B cell (primary cell): ENCODE data around the gene TAL1. TPM values are rescaled to one million over a fixed set of nuclear protein-coding genes. Genes with fewer than 3 reads are reported as not detected.

ENCODE experiments used
- ATAC-seq: fragments of 200-7000 bp; cut with Tn5 transposase; one replicate; pipeline ENCODE4 v1.10.0; 2021; ENCODE audit warnings: low read depth, mild to moderate bottlenecking, moderate number of reproducible peaks, moderate library complexity
- CTCF ChIA-PET: fragments of 350-600 bp; sonication (Branson Sonifier 250); formaldehyde crosslinking; loops from one replicate; lab custom pipeline; 2021; ENCODE audit warnings: antibody characterized with exemption, inconsistent platforms; lab: Charles Lee
- POLR2A ChIA-PET: fragments of 350-600 bp; sonication (Branson Sonifier 250); formaldehyde crosslinking; loops from one replicate; lab custom pipeline; 2021; ENCODE audit warnings: antibody characterized with exemption; lab: Charles Lee
- DNase-seq: peaks from one replicate; pipeline ENCODE4 v3.0.0; 2013
- H2AFZ ChIP-seq: 2 replicates; pipeline ENCODE4 v1.6.1; 2012; ENCODE audit warnings: mild to moderate bottlenecking, low read depth, low read length; ENCODE audit not compliant: insufficient read depth, poor library complexity, severe bottlenecking
- H3K27ac ChIP-seq, 2 donors: 1 replicate in 1 of 2; 2 replicates in 1 of 2; pipeline ENCODE4 v1.5.1; 2012 to 2013; ENCODE audit warnings: low read length in 2 of 2, mild to moderate bottlenecking in 2 of 2, moderate library complexity in 1 of 2
- H3K27me3 ChIP-seq, 4 experiments: fragments of 200-600 bp in 1 of 4; sonication (generic) in 1 of 4; replicated peaks in 1 of 4; 1 replicate in 2 of 4; 2 replicates in 2 of 4; pipeline versions ENCODE4 v1.6.1 to v1.7.0; 2013 to 2016; ENCODE audit warnings: low read length in 3 of 4, mild to moderate bottlenecking in 2 of 4, mixed read lengths in 1 of 4, moderate library complexity in 1 of 4; ENCODE audit not compliant: insufficient read depth in 4 of 4, control insufficient read depth in 3 of 4; ENCODE audit errors: control extremely low read depth in 1 of 4
- H3K36me3 ChIP-seq, 2 experiments: replicated peaks in 1 of 2; 1 replicate in 1 of 2; 2 replicates in 1 of 2; pipeline versions ENCODE4 v1.6.1 to v1.7.1; 2013; ENCODE audit warnings: low read length in 1 of 2; ENCODE audit not compliant: insufficient read depth in 2 of 2, control insufficient read depth in 1 of 2; ENCODE audit errors: control extremely low read depth in 1 of 2, extremely low read depth in 1 of 2
- H3K4me1 ChIP-seq, 2 donors: fragments of 200-600 bp in 1 of 2; sonication (generic) in 1 of 2; 1 replicate in 1 of 2; 2 replicates in 1 of 2; pipeline versions ENCODE4 v1.5.1 to v1.6.1; 2013 to 2017; ENCODE audit warnings: low read length in 2 of 2; ENCODE audit not compliant: control insufficient read depth in 2 of 2, insufficient read depth in 2 of 2
- H3K4me2 ChIP-seq: replicated peaks from 2 replicates; pipeline ENCODE3; 2012; ENCODE audit warnings: mild to moderate bottlenecking, low read depth, low read length; ENCODE audit not compliant: poor library complexity, severe bottlenecking
- H3K4me3 ChIP-seq, 5 experiments: fragments of 200-600 bp in 1 of 5; sonication (generic) in 1 of 5; 1 replicate in 3 of 5; 2 replicates in 2 of 5; pipeline versions ENCODE4 v1.5.1 to v1.7.0; 2011 to 2016; ENCODE audit warnings: low read length in 4 of 5, mild to moderate bottlenecking in 4 of 5, low read depth in 2 of 5, control low read depth in 1 of 5, moderate library complexity in 1 of 5; ENCODE audit not compliant: insufficient read depth in 1 of 5; ENCODE audit errors: control extremely low read depth in 1 of 5, extremely low read depth in 1 of 5
- H3K79me2 ChIP-seq: fragments of 200-600 bp; sonication (generic); one replicate; pipeline ENCODE4 v1.6.0; 2016; ENCODE audit warnings: low read length; ENCODE audit not compliant: control insufficient read depth, insufficient read depth
- H3K9ac ChIP-seq: fragments of 200-600 bp; sonication (generic); 2 replicates; pipeline ENCODE4 v1.6.1; 2017; ENCODE audit warnings: mild to moderate bottlenecking, low read length, moderate library complexity
- H3K9me3 ChIP-seq, 3 donors: one replicate each; pipeline versions ENCODE4 v1.6.1 to v1.7.1; 2013; ENCODE audit warnings: low read length in 2 of 3; ENCODE audit not compliant: control insufficient read depth in 2 of 3, insufficient read depth in 1 of 3; ENCODE audit errors: control extremely low read depth in 1 of 3
- H4K20me1 ChIP-seq: 2 replicates; pipeline ENCODE4 v1.6.0; 2012; ENCODE audit warnings: mild to moderate bottlenecking, low read length; ENCODE audit not compliant: insufficient read depth, control insufficient read depth, poor library complexity, severe bottlenecking
- H3K27ac Mint-ChIP-seq: one replicate; pipeline ENCODE4 v1.8.0; 2021; ENCODE audit warnings: mixed read lengths
- H3K27me3 Mint-ChIP-seq: one replicate; pipeline ENCODE4 v1.8.0; 2021; ENCODE audit warnings: mixed read lengths
- H3K4me1 Mint-ChIP-seq: one replicate; pipeline ENCODE4 v1.8.0; 2021; ENCODE audit warnings: mixed read lengths
- H3K4me3 Mint-ChIP-seq: one replicate; pipeline ENCODE4 v1.8.0; 2021; ENCODE audit warnings: mixed read lengths
- H3K9me3 Mint-ChIP-seq: one replicate; pipeline ENCODE4 v1.8.0; 2022; ENCODE audit warnings: mixed read lengths; ENCODE audit not compliant: insufficient read depth
- EZH2 ChIP-seq: IDR thresholded peaks from 2 replicates; pipeline ENCODE4 v1.6.1; 2012; ENCODE audit warnings: borderline replicate concordance, low read depth, mild to moderate bottlenecking, moderate library complexity, low read length; ENCODE audit not compliant: insufficient read depth, poor library complexity, severe bottlenecking
- WGBS: methylation state at CpG from one replicate; pipeline ENCODE4 v1.1.5; 2013; ENCODE audit warnings: missing lambda C conversion rate; ENCODE audit not compliant: insufficient coverage; 5-methylcytosine and 5-hydroxymethylcytosine counted together
- intact Hi-C: fragments of 100-400 bp; cut with micrococcal nuclease; formaldehyde crosslinking; loops from one replicate; pipeline ENCODE4 v1.10.0; 2022
- polyA plus RNA-seq: library from polyadenylated mRNA; depleted of rRNA; stranded (reverse); fragments of >200 nt; gene quantifications from 2 replicates; pipeline ENCODE4 v1.2.3, GENCODE V29; 2012
- total RNA-seq, 2 donors: library from RNA; stranded (reverse); fragments of 120-200 nt in 1 of 2; gene quantifications; 1 replicate in 1 of 2; 2 replicates in 1 of 2; pipeline versions ENCODE4 v1.2.3 to v1.2.4, GENCODE V29; 2013 to 2022
- TF ChIP-seq, protein P1 (sequence below): fragments of 200-600 bp; IDR thresholded peaks from one replicate; pipeline ENCODE4 v1.8.0; 2022; ENCODE audit warnings: antibody characterized with exemption, mild to moderate bottlenecking

Gene TAL1
- total and polyA plus RNA-seq, 2 donors (not counting 1 experiment from before 2014, with no cell fraction given): not detected

DNA sequence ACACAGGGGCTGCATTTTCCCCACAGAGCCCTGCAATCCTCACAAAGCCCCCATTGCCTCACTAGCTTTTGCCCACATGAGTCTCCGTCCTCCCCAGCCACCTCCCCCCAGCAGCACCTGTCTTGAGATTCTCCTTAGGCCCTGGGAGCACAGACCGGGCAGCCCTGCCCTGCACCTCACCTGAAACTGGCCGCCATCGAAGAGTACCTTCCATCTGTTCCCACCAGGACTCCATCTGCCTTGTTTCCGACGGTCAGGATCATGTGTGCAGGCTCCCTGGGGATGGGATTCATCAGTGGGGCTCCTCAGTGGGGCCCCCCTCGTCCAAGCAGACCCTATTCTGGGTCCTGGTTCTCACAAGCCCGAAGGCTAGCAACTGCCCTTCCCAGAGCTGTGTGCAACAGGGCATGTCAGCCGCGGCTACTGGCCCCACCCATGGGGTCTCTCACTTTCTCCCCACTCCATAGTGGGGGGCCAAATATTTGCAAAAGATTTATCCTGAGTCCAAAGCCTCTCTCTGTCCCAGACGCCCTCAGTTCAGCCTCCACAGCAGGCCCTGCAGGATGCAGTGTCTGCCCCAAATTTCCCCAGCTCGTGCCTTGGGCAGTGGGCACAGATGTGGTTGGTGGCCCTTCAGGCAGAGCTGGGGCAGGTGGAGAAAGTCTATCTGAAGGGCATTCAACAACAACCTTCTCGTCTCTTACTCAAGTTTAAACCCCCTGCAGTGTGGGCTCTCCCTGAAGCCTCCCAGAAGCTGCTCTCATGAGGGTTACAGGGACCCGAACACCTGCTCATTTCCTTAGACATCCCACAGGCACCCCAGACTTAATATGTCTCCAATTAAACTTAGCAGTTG lies 47.0 kb downstream of the TAL1 start:
- ChIA-PET POLR2A (no interaction called here), CTCF (interaction anchor here (0.9 to 1.4 kb wide), 4 partner anchors 8 to 15 kb away, joined by 3 to 10 read pairs (median 4); no protein-coding TSS in a partner anchor)
- 87% methylated on average over 12 of the region's 14 CpGs for WGBS
- no peaks in the 10 kb centered on the region for H4K20me1 ChIP-seq
- ATAC-seq (no peak), DNase-seq (no peak)
- H3K27me3 ChIP-seq: peaks cover 0 to 11% (median under 1%) of the 10 kb centered on the region in 4 experiments
- H2AFZ ChIP-seq: no peak overlapping the region
- Mint-ChIP-seq H3K27ac (no peak overlapping the region), H3K4me3 (no peak overlapping the region), H3K9me3 (no peaks in the 10 kb centered on the region), H3K27me3 (peaks cover 24% of the 10 kb centered on the region), H3K4me1 (no peaks in the 10 kb centered on the region)
- intact Hi-C loops: no loop called here
- H3K9me3 ChIP-seq: peaks cover 0 to 7% (median 0%) of the 10 kb centered on the region in 3 donors
- no peaks in the 10 kb centered on the region for H3K36me3 ChIP-seq
- no peaks in the 10 kb centered on the region for H3K4me1 ChIP-seq
- H3K4me2 ChIP-seq: no peak overlapping the region
- H3K9ac ChIP-seq: no peak overlapping the region
- H3K79me2 ChIP-seq: no peaks in the 10 kb centered on the region
- H3K27ac ChIP-seq: no peak overlapping the region
- no peak overlapping the region for H3K4me3 ChIP-seq
- TF ChIP-seq, protein P1, sequence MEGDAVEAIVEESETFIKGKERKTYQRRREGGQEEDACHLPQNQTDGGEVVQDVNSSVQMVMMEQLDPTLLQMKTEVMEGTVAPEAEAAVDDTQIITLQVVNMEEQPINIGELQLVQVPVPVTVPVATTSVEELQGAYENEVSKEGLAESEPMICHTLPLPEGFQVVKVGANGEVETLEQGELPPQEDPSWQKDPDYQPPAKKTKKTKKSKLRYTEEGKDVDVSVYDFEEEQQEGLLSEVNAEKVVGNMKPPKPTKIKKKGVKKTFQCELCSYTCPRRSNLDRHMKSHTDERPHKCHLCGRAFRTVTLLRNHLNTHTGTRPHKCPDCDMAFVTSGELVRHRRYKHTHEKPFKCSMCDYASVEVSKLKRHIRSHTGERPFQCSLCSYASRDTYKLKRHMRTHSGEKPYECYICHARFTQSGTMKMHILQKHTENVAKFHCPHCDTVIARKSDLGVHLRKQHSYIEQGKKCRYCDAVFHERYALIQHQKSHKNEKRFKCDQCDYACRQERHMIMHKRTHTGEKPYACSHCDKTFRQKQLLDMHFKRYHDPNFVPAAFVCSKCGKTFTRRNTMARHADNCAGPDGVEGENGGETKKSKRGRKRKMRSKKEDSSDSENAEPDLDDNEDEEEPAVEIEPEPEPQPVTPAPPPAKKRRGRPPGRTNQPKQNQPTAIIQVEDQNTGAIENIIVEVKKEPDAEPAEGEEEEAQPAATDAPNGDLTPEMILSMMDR: no peak
- no peak for TF ChIP-seq EZH2
